IMR-90 (cell line): ENCODE data around the gene LFNG. TPM values are rescaled to one million over a fixed set of nuclear protein-coding genes. Genes with fewer than 3 reads are reported as not detected.

ENCODE experiments used
- ATAC-seq: fragments of 200-7000 bp; cut with Tn5 transposase; 2 replicates; pipeline ENCODE4 v1.9.1; 2020; ENCODE audit warnings: low read depth, mild to moderate bottlenecking, moderate library complexity
- BruUV-seq: library from RNA; stranded (reverse); fragments of 400-500 nt; replicated peaks from 2 replicates; lab custom pipeline; 2021; lab: Mats Ljungman, UMichigan
- CTCF ChIA-PET: fragments of 300-600 bp; formaldehyde crosslinking; extraction: SDS; loops from one replicate; lab custom pipeline; 2021; ENCODE audit warnings: antibody characterized with exemption; lab: Yijun Ruan, JAX
- POLR2A ChIA-PET: fragments of 300-600 bp; sonication (Branson Sonifier 250); formaldehyde crosslinking; loops from one replicate; lab custom pipeline; 2022; ENCODE audit warnings: antibody characterized with exemption; ENCODE audit not compliant: unreplicated experiment; lab: Charles Lee
- DNase-seq: peaks from one replicate; pipeline ENCODE4 v3.0.0; 2013
- H2AFZ ChIP-seq: replicated peaks from 2 replicates; pipeline ENCODE3; 2013; ENCODE audit warnings: low read length, mild to moderate bottlenecking; ENCODE audit not compliant: poor library complexity
- H2AK5ac ChIP-seq: 2 replicates; pipeline ENCODE4 v1.6.1; 2013; ENCODE audit warnings: low read depth, low read length, inconsistent platforms
- H2AK9ac ChIP-seq: replicated peaks from 2 replicates; pipeline ENCODE3; 2013; ENCODE audit warnings: mild to moderate bottlenecking, low read depth, low read length, moderate library complexity; ENCODE audit not compliant: poor library complexity
- H2BK120ac ChIP-seq: 2 replicates; pipeline ENCODE4 v1.6.1; 2013; ENCODE audit warnings: low read depth, low read length, inconsistent platforms
- H2BK15ac ChIP-seq: 3 replicates; pipeline ENCODE4 v1.6.1; 2013; ENCODE audit warnings: low read depth, low read length, inconsistent platforms
- H2BK20ac ChIP-seq: 2 replicates; pipeline ENCODE4 v1.6.1; 2013; ENCODE audit warnings: low read depth, mild to moderate bottlenecking, inconsistent platforms, low read length, moderate library complexity
- H2BK5ac ChIP-seq: 2 replicates; pipeline ENCODE4 v1.6.1; 2013; ENCODE audit warnings: mild to moderate bottlenecking, low read depth, low read length, inconsistent platforms; ENCODE audit not compliant: poor library complexity, severe bottlenecking
- H3K14ac ChIP-seq: replicated peaks from 2 replicates; pipeline ENCODE4 v1.6.1; 2013; ENCODE audit warnings: low read depth, low read length, inconsistent platforms
- H3K18ac ChIP-seq: 2 replicates; pipeline ENCODE4 v1.6.1; 2013; ENCODE audit warnings: low read depth, low read length, control low read depth
- H3K23ac ChIP-seq: 2 replicates; pipeline ENCODE4 v1.6.1; 2013; ENCODE audit warnings: low read depth, low read length, inconsistent platforms
- H3K27ac ChIP-seq: 2 replicates; pipeline ENCODE4 v1.5.1; 2013; ENCODE audit warnings: mild to moderate bottlenecking, control low read depth, low read length; ENCODE audit not compliant: insufficient read depth
- H3K27me3 ChIP-seq: 2 replicates; pipeline ENCODE4 v1.6.1; 2013; ENCODE audit warnings: low read length; ENCODE audit not compliant: control insufficient read depth, insufficient read depth
- H3K36me3 ChIP-seq: 2 replicates; pipeline ENCODE4 v1.6.1; 2013; ENCODE audit warnings: low read length, mixed read lengths; ENCODE audit not compliant: control insufficient read depth, insufficient read depth
- H3K4ac ChIP-seq: 2 replicates; pipeline ENCODE4 v1.6.1; 2013; ENCODE audit warnings: low read depth, low read length, inconsistent platforms
- H3K4me1 ChIP-seq: 2 replicates; pipeline ENCODE4 v1.6.1; 2013; ENCODE audit warnings: low read length, mixed read lengths; ENCODE audit not compliant: control insufficient read depth, insufficient read depth
- H3K4me2 ChIP-seq: 2 replicates; pipeline ENCODE4 v1.6.1; 2013; ENCODE audit warnings: low read depth, mild to moderate bottlenecking, control low read depth, low read length, moderate library complexity
- H3K4me3 ChIP-seq: 2 replicates; pipeline ENCODE4 v1.5.1; 2013; ENCODE audit warnings: low read depth, mild to moderate bottlenecking, control low read depth, low read length, moderate library complexity; ENCODE audit not compliant: insufficient read depth
- H3K56ac ChIP-seq: 2 replicates; pipeline ENCODE4 v1.6.1; 2013; ENCODE audit warnings: low read length, inconsistent platforms; ENCODE audit not compliant: insufficient read depth; ENCODE audit errors: extremely low read depth
- H3K79me1 ChIP-seq, 2 experiments: 2 replicates each; pipeline ENCODE4 v1.6.1; 2013; ENCODE audit warnings: low read length in 2 of 2, inconsistent platforms in 1 of 2, low read depth in 1 of 2
- H3K9ac ChIP-seq: 2 replicates; pipeline ENCODE4 v1.6.1; 2013; ENCODE audit warnings: low read depth, low read length, control low read depth
- H3K9me1 ChIP-seq: 2 replicates; pipeline ENCODE4 v1.6.1; 2013; ENCODE audit warnings: low read length, inconsistent platforms; ENCODE audit not compliant: insufficient read depth
- H3K9me3 ChIP-seq: 2 replicates; pipeline ENCODE4 v1.6.1; 2013; ENCODE audit warnings: low read length; ENCODE audit not compliant: control insufficient read depth, insufficient read depth
- H4K20me1 ChIP-seq: 2 replicates; pipeline ENCODE4 v1.6.1; 2013; ENCODE audit warnings: low read length, inconsistent platforms; ENCODE audit not compliant: insufficient read depth
- H4K5ac ChIP-seq: 2 replicates; pipeline ENCODE4 v1.6.1; 2013; ENCODE audit warnings: mild to moderate bottlenecking, low read depth, low read length, control low read depth
- H4K8ac ChIP-seq, 2 experiments: 2 replicates each; pipeline ENCODE4 v1.6.1; 2013; ENCODE audit warnings: low read depth in 2 of 2, low read length in 2 of 2, control low read depth in 1 of 2, inconsistent platforms in 1 of 2
- H4K91ac ChIP-seq: 2 replicates; pipeline ENCODE4 v1.6.1; 2013; ENCODE audit warnings: low read depth, low read length, inconsistent platforms; ENCODE audit not compliant: insufficient read depth
- BHLHE40 ChIP-seq: fragments of 150-350 bp; IDR thresholded peaks from 2 replicates; pipeline ENCODE4 v1.6.1; 2016; ENCODE audit warnings: mild to moderate bottlenecking, low read depth, low read length
- CEBPB ChIP-seq: IDR thresholded peaks from 2 replicates; pipeline ENCODE4 v1.6.1; 2012; ENCODE audit warnings: low read depth, low read length, improper control_type of control experiment
- CHD1 ChIP-seq: IDR thresholded peaks from 2 replicates; pipeline ENCODE4 v1.6.1; 2012; ENCODE audit warnings: low read depth, low read length, improper control_type of control experiment
- CTCF ChIP-seq: conservative IDR thresholded peaks from 2 replicates; pipeline ENCODE4 v1.5.1; 2012; ENCODE audit warnings: mild to moderate bottlenecking, low read depth, low read length, improper control_type of control experiment
- ELK1 ChIP-seq: fragments of 150-350 bp; IDR thresholded peaks from 2 replicates; pipeline ENCODE4 v1.6.1; 2016; ENCODE audit warnings: low read depth, mild to moderate bottlenecking, low read length, moderate library complexity, borderline replicate concordance
- FOS ChIP-seq: fragments of 150-350 bp; IDR thresholded peaks from 2 replicates; pipeline ENCODE4 v1.6.1; 2016; ENCODE audit warnings: low read depth, low read length
- MAFK ChIP-seq: IDR thresholded peaks from 2 replicates; pipeline ENCODE4 v1.6.1; 2012; ENCODE audit warnings: low read depth, low read length, improper control_type of control experiment
- MAZ ChIP-seq: IDR thresholded peaks from 2 replicates; pipeline ENCODE4 v1.6.1; 2012; ENCODE audit warnings: low read depth, mild to moderate bottlenecking, low read length, improper control_type of control experiment, moderate library complexity, borderline replicate concordance
- MXI1 ChIP-seq: IDR thresholded peaks from 2 replicates; pipeline ENCODE4 v1.6.1; 2012; ENCODE audit warnings: low read depth, mild to moderate bottlenecking, low read length, moderate library complexity, borderline replicate concordance
- NFE2L2 ChIP-seq: fragments of 150-350 bp; IDR thresholded peaks from 2 replicates; pipeline ENCODE4 v1.6.1; 2016; ENCODE audit warnings: low read depth, mild to moderate bottlenecking, low read length
- POLR2A ChIP-seq: IDR thresholded peaks from 2 replicates; pipeline ENCODE4 v1.6.1; 2012; ENCODE audit warnings: mild to moderate bottlenecking, low read depth, low read length
- RAD21 ChIP-seq: IDR thresholded peaks from 2 replicates; pipeline ENCODE4 v1.6.1; 2012; ENCODE audit warnings: low read length, improper control_type of control experiment
- RCOR1 ChIP-seq: IDR thresholded peaks from 2 replicates; pipeline ENCODE4 v1.6.1; 2012; ENCODE audit warnings: mild to moderate bottlenecking, low read length, improper control_type of control experiment; ENCODE audit not compliant: insufficient replicate concordance
- RFX5 ChIP-seq: IDR thresholded peaks from 2 replicates; pipeline ENCODE4 v1.8.0; 2012; ENCODE audit warnings: low read depth, mild to moderate bottlenecking, low read length, moderate library complexity
- SMC3 ChIP-seq: fragments of 150-350 bp; IDR thresholded peaks from 2 replicates; pipeline ENCODE4 v1.6.1; 2016; ENCODE audit warnings: low read depth, mild to moderate bottlenecking, antibody characterized with exemption, low read length, moderate library complexity
- USF2 ChIP-seq: fragments of 150-350 bp; IDR thresholded peaks from 2 replicates; pipeline ENCODE4 v1.6.1; 2017; ENCODE audit warnings: mild to moderate bottlenecking, antibody characterized with exemption, low read length, low read depth
- WGBS, 2 experiments: methylation state at CpG; one replicate each; pipeline versions ENCODE4 v1.1.5 to v1.1.7; 2013; ENCODE audit warnings: missing lambda C conversion rate in 2 of 2; ENCODE audit not compliant: insufficient read length in 1 of 2; ENCODE audit errors: extremely low coverage in 2 of 2; 5-methylcytosine and 5-hydroxymethylcytosine counted together
- dilution Hi-C: fragments of 300-500 bp; cut with HindIII; formaldehyde crosslinking; loops from one replicate; pipeline ENCODE4 v1.14.3; 2018; ENCODE audit warnings: low sequenced_read_pairs; ENCODE audit not compliant: unreplicated experiment
- in situ Hi-C: fragments of 300-500 bp; cut with MboI; formaldehyde crosslinking; loops from 3 replicates; pipeline ENCODE4 v1.14.3; 2019; ENCODE audit warnings: low sequenced_read_pairs, inconsistent platforms, mixed read lengths
- intact Hi-C: fragments of 100-400 bp; cut with micrococcal nuclease; formaldehyde crosslinking; loops from 2 replicates; pipeline ENCODE4 v1.10.0; 2022
- polyA plus RNA-seq, 3 experiments: library from polyadenylated mRNA; depleted of rRNA; stranded (reverse); fragments of >200 nt; gene quantifications; 2 replicates each; pipeline ENCODE4 v1.2.3, GENCODE V29; 2012; ENCODE audit warnings: low replicate concordance in 1 of 3
- total RNA-seq: library from RNA; depleted of rRNA; stranded (reverse); fragments of >200 nt; gene quantifications from 2 replicates; pipeline ENCODE4 v1.2.3, GENCODE V29; 2012

The LFNG gene
- total and polyA plus RNA-seq, 2 of the 4 experiments (the other 2 are of a cell fraction): 1.8 to 5.1 TPM

GRCh38 chr7:2570021-2570420, 50.4 kb downstream of the LFNG start:
- CTCF ChIA-PET: no interaction called here
- Histone ChIP-seq H2BK120ac (no peak overlapping the region), H3K36me3 (peaks cover 13% of the 10 kb centered on the region), H3K4me1 (peaks cover 7% of the 10 kb centered on the region), H3K4me2 (no peak overlapping the region), H4K8ac (no peak overlapping the region), H2BK15ac (no peak overlapping the region), H3K23ac (no peak overlapping the region), H3K27me3 (no peaks in the 10 kb centered on the region), H3K27ac (no peak overlapping the region), H2AFZ (no peak overlapping the region), H3K9ac (no peak overlapping the region), H3K4ac (no peak overlapping the region), H3K56ac (no peak overlapping the region), H2AK9ac (no peak overlapping the region), H3K14ac (no peak overlapping the region), H2AK5ac (no peak overlapping the region), H4K5ac (no peak overlapping the region), H3K4me3 (no peak overlapping the region), H2BK5ac (no peak overlapping the region), H3K18ac (no peak overlapping the region), H2BK20ac (no peak overlapping the region), H4K20me1 (no peaks in the 10 kb centered on the region), H3K9me3 (no peaks in the 10 kb centered on the region), H4K91ac (no peak overlapping the region), H3K79me1 (peaks cover 6 to 7% of the 10 kb centered on the region in 2 experiments; a peak in 1 of 4 replicates), H3K9me1 (peaks cover 7% of the 10 kb centered on the region; the same call in 1 of the 2 replicates)
- TF ChIP-seq FOS (no peak), CTCF (no peak), POLR2A (no peak), NFE2L2 (no peak), RCOR1 (no peak), SMC3 (no peak), BHLHE40 (no peak), RAD21 (no peak), RFX5 (no peak), CEBPB (no peak), USF2 (no peak), MAFK (no peak), MXI1 (no peak), MAZ (no peak), CHD1 (no peak), ELK1 (no peak)
- POLR2A ChIA-PET: interaction anchor here (0.5 kb wide), 1 partner anchor 11 kb away, joined by 4 read pairs; no protein-coding TSS in a partner anchor
- intact Hi-C loops (no loop called here), in situ Hi-C loops (no loop called here), dilution Hi-C loops (no loop called here)
- BruUV-seq: no TSS peak
- ATAC-seq: no peak
- DNase-seq: no peak
- 84% methylated on average over 8 of the region's 16 CpGs; no CpG with 5 or more reads in 1 of the 2 experiments for WGBS, 2 experiments
